Stimulated activated CD8-positive, alpha-beta memory T cell treated with anti-CD3 and anti-CD28 coated beads, Interleukin-7, amount 100 ng/mL, for 24 hours (primary cell): ENCODE measurements around the gene FGF2.
"Not testable (repeated sequence)": the region's sequence is repeated elsewhere in the genome, so short reads cannot be mapped to it uniquely, and the experiment has no call there.

Experiments
- DNase-seq: peaks from one replicate; pipeline ENCODE4 v3.0.0-alpha.2; 2020; ENCODE audit warnings: low read depth

Gene FGF2

DNA sequence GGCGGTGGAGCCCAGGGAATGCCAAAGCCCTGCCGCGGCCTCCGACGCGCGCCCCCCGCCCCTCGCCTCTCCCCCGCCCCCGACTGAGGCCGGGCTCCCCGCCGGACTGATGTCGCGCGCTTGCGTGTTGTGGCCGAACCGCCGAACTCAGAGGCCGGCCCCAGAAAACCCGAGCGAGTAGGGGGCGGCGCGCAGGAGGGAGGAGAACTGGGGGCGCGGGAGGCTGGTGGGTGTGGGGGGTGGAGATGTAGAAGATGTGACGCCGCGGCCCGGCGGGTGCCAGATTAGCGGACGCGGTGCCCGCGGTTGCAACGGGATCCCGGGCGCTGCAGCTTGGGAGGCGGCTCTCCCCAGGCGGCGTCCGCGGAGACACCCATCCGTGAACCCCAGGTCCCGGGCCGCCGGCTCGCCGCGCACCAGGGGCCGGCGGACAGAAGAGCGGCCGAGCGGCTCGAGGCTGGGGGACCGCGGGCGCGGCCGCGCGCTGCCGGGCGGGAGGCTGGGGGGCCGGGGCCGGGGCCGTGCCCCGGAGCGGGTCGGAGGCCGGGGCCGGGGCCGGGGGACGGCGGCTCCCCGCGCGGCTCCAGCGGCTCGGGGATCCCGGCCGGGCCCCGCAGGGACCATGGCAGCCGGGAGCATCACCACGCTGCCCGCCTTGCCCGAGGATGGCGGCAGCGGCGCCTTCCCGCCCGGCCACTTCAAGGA is at the start of gene FGF2:
TSS of gene FGF2 (plus strand) at position 279 of the 705 bp plus-strand sequence. CDS start at position 623, 344 bp downstream.
- no peak for DNase-seq

- no peak for DNase-seq
These were observed 49.7 kb upstream of the FGF2 start for GRCh38 chr4:122776916-122777315.

- no peak for DNase-seq
These were observed 48.6 kb upstream of the FGF2 start for GRCh38 chr4:122777846-122778673.

DNA sequence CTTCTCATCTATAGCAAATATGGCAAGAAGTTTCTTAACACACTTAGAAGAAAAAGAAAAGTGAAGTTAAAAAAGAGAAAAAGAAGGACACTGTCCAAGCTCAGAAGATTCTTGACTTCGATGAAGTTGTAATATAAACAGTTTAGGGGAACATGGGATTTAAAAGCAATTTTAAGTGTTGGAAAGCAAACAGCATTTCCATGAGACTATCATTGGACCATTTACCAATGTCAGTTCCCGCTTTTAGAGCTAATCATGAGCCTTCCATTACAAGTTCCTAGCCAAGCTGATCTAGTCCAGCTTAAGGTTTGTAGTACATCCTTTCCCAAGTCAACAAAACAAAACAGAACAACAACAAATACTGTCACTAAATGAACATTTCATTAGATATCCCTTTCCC is 45.1 kb upstream of the FGF2 start:
- no peak for DNase-seq

- DNase-seq, result no peak
These were observed 43.1 kb upstream of the FGF2 start for GRCh38 chr4:122783301-122784215.

- DNase-seq, result no peak
These were observed 42.4 kb upstream of the FGF2 start for GRCh38 chr4:122784261-122784660.

DNA sequence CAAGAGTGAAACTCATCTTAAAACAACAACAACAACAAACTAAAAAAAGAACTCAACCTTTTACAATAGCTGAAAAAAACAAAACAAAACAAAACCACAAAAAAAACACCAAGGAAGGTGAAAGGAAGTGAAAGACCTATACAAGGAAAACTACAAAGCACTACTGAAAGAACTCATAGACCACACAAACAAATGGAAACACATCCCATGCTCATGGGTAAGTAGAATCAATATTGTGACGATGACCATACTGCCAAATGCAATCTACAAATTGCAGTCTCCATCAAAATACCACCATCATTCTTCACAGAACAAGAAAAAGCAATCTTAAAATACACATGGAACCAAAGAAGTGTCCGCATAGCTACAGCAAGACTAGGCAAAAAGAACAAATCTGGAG is 41.5 kb upstream of the FGF2 start:
- DNase-seq, result no peak

- not testable (repeated sequence) for DNase-seq
These were observed 40.3 kb upstream of the FGF2 start for GRCh38 chr4:122786296-122786695.

DNA sequence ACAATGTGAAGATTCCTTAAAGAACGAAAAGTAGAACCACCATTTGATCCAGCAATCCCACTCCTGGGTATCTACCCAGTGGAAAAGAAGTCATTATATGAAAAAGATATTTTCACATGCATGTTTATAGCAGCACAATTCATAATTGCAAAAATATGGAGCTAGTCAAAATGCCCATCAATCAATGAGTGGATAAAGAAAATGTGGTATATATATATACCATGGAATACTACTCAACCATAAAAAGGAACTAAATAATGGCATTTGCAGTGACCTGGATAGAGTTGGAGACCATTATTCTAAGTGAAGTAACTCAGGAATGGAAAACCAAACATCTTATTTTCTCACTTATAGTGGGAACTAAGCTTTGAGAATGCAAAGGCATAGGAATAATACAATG is 39.7 kb upstream of the FGF2 start:
- not testable (repeated sequence) for DNase-seq

DNA sequence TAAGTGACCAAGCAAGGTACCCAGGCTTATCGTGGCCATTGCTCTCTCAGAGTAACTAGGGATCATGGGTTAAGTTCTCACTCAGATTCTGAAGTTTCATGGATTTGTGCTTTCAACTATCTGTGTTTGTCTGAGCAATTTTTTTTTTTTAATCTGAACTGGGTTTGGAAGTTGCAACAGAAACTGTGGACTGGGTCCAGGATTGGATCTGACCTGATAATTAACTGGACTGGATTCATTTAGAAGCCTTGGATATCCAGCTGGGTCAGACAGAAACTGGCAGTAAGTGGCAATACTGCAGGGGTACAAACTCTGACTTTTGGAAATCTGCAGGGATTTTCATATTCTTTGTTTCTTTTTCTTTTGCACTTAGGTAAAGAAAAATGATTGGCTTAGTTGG is 38.7 kb upstream of the FGF2 start:
- no peak for DNase-seq

DNA sequence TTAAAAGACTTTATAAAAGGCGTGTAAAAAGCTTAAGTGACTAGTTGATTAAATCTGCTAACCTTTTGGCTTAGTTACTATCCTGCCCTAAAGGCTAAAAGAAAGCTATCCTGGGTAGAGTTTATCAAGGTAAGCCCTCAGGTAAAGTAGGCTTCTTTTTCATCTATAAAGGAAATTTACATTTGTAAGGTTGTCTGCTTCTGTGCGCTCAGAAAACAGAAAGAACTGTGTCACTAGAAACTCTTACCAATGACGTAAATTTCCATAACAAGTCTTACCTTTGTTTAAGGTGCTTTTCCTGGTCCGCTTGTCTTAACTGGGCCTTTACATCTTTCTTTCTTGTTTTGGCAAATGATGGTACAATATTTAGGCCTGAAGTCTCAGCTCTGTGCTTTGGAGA is 37.7 kb upstream of the FGF2 start:
- DNase-seq, result no peak

DNA sequence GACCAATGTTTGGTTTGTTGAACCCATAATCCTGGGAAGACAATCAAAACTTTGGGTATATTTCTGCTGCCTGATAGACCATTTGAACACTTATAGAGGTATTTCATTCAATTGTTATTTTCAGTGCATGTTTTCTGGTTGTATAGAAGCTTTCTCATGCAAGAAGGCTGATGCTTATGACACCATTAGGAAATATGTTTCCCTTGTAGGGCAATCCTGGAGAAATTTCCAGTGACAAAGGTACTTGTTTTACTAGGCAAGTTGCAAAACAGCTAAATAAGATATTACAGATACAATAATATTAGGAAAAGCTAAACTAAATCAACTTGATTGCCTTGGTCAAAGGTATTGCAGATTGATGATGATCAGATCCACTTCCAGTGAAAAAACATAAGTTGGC is 32.8 kb upstream of the FGF2 start:
- DNase-seq, result no peak

GRCh38 chr4:122796801-122797404 is 29.7 kb upstream of the FGF2 start:
- no peak for DNase-seq

- no peak for DNase-seq
These were observed 29.1 kb upstream of the FGF2 start for GRCh38 chr4:122797405-122798094.

DNA sequence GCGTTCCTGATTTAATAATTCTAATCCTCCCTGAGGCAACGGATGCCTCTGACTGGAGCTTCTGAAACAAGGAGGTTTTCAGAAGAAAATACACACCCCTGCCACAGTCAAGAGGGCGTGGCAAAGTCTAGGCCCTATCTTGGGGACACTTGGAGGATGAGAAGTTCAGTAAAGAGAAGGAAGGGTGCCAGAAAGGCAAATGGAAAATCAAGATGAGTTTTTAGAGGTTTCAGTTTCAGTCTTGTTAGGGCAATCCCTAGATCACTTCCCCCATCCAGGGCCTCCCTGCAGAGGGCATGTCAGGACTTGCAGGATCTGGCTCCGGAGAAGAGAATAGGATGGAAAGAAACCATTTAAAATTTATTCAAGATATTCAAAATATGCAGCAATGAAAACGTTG is 28.5 kb upstream of the FGF2 start:
- no peak for DNase-seq

- DNase-seq, result no peak
These were observed 27.7 kb upstream of the FGF2 start for GRCh38 chr4:122798917-122799316.

GRCh38 chr4:122803788-122804208 is 22.8 kb upstream of the FGF2 start:
- DNase-seq, result no peak

DNA sequence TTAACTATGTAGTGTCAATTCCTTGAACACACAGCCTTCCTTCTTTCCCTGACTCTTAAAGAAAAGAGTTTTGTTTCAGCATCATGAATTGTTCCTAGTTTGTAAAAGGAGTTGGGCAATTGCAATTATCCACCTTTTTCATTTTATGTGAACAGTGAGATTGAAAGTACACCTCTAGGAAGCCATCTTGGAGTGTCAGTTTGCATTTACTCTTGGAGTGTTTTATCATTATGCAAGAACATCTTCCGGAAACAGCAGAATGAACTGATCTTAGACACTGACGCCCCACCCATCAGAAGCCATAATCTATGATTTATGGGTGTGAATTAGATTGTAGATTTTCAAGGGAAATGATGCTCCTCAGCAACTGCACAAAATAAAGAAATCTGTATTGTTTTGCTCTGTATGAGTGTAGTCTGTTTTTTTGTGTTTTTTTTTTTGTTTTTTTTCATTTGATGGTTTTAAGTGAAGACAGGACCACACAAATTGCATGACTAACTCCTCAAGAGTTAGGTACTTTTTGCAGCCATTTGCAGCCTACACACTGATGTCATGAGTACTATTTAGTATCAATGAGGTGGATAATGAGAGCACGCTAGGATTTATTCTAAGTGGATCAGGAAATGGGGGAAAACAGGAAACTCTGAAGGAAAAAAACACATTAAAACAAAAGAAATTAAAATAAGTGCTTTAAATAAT is 19.5 kb upstream of the FGF2 start:
- no peak for DNase-seq

DNA sequence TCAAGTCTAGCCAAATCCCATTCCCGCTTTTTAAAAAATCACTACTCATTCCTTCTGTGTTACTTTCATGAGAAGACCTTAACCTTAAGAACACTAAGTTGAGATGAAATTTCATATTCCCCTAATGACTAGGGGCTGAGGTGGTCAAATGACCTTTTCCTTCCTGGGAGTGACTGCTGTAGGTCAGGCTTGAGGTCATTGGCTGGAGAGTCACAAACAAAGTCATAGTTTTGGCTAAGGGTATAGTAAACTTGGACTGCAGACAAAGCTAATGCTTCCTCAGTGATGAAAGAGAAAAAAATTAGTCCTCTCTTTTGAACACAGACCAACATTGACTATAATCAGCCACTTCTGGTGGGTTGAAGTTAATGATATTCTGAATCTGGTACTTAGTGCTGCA is 16.0 kb upstream of the FGF2 start:
- DNase-seq, result no peak

DNA sequence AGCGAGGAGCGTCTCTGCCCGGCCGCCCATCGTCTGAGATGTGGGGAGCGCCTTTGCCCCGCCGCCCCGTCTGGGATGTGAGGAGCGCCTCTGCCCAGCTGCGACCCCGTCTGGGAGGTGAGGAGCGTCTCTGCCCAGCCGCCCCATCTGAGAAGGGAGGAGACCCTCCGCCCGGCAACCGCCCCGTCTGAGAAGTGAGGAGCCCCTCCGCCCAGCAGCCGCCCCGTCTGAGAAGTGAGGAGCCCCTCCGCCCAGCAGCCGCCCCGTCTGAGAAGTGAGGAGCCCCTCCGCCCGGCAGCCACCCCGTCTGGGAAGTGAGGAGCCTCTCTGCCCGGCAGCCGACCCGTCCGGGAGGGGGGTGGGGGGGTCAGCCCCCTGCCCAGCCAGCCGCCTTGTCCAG is 14.8 kb upstream of the FGF2 start:
- not testable (repeated sequence) for DNase-seq

DNA sequence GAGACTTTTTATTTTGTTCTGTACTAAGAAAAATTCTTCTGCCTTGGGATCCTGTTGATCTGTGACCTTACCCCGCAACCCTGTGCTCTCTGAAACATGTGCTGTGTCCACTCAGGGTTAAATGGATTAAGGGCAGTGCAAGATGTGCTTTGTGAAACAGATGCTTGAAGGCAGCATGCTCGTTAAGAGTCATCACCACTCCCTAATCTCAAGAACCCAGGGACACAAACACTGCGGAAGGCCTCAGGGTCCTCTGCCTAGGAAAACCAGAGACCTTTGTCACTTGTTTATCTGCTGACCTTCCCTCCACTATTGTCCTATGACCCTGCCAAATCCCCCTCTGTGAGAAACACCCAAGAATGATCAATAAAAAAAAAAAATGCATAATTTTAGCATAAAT is 13.8 kb upstream of the FGF2 start:
- DNase-seq, result not testable (repeated sequence)
